ENCODE results near the gene ST6GALNAC3.
"Not testable (repeated sequence)": the region's sequence is repeated elsewhere in the genome, so short reads cannot be mapped to it uniquely, and the experiment has no call there.

ST6GALNAC3 gene

GRCh38 chr1:76240316-76240715 lies 165.8 kb downstream of the ST6GALNAC3 start:
- DNase-seq (ENCODE audit: low spot score) = no peak

GRCh38 chr1:76242587-76242986 lies 168.0 kb downstream of the ST6GALNAC3 start:
- DNase-seq (ENCODE audit: low spot score) = not testable (repeated sequence)

- no peak for DNase-seq (ENCODE audit: low spot score)
These were observed 172.8 kb downstream of the ST6GALNAC3 start for GRCh38 chr1:76247261-76247852.

- no peak for DNase-seq (ENCODE audit: low spot score)
These were observed 175.7 kb downstream of the ST6GALNAC3 start for GRCh38 chr1:76250271-76250670.

- DNase-seq (ENCODE audit: low spot score) = no peak
These were observed 177.9 kb downstream of the ST6GALNAC3 start for GRCh38 chr1:76252431-76252830.

GRCh38 chr1:76254104-76255030 lies 179.8 kb downstream of the ST6GALNAC3 start:
- no peak for DNase-seq (ENCODE audit: low spot score)

GRCh38 chr1:76256289-76257223 lies 182.0 kb downstream of the ST6GALNAC3 start:
- no peak for DNase-seq (ENCODE audit: low spot score)

- DNase-seq (ENCODE audit: low spot score) = no peak
These were observed 183.3 kb downstream of the ST6GALNAC3 start for GRCh38 chr1:76257823-76258222.

GRCh38 chr1:76259270-76259669 lies 184.7 kb downstream of the ST6GALNAC3 start:
- DNase-seq (ENCODE audit: low spot score) = no peak

GRCh38 chr1:76260279-76260678 lies 185.7 kb downstream of the ST6GALNAC3 start:
- DNase-seq (ENCODE audit: low spot score) = no peak

- DNase-seq (ENCODE audit: low spot score) = no peak
These were observed 188.1 kb downstream of the ST6GALNAC3 start for GRCh38 chr1:76262601-76263000.

- DNase-seq (ENCODE audit: low spot score) = peak; percentile 77
These were observed 190.1 kb downstream of the ST6GALNAC3 start for GRCh38 chr1:76264642-76265041.

- no peak for DNase-seq (ENCODE audit: low spot score)
These were observed 192.2 kb downstream of the ST6GALNAC3 start for GRCh38 chr1:76266762-76267161.

- DNase-seq (ENCODE audit: low spot score) = no peak
These were observed 193.1 kb downstream of the ST6GALNAC3 start for GRCh38 chr1:76267631-76268030.

- DNase-seq (ENCODE audit: low spot score) = peak; percentile 38
These were observed 193.8 kb downstream of the ST6GALNAC3 start for GRCh38 chr1:76268341-76268740.

GRCh38 chr1:76269155-76269554 lies 194.6 kb downstream of the ST6GALNAC3 start:
- peak; percentile 45 for DNase-seq (ENCODE audit: low spot score)

- DNase-seq (ENCODE audit: low spot score) = peak; percentile 51
These were observed 199.8 kb downstream of the ST6GALNAC3 start for GRCh38 chr1:76274302-76274701.

- no peak for DNase-seq (ENCODE audit: low spot score)
These were observed 200.2 kb downstream of the ST6GALNAC3 start for GRCh38 chr1:76274718-76275117.

- no peak for DNase-seq (ENCODE audit: low spot score)
These were observed 204.2 kb downstream of the ST6GALNAC3 start for GRCh38 chr1:76278711-76279100.

- peak; percentile 65 for DNase-seq (ENCODE audit: low spot score)
These were observed 204.7 kb downstream of the ST6GALNAC3 start for GRCh38 chr1:76279101-76279748.

- DNase-seq (ENCODE audit: low spot score) = no peak
These were observed 206.8 kb downstream of the ST6GALNAC3 start for GRCh38 chr1:76281306-76281705.

All from SK-N-DZ (cell line).